Type B pancreatic cell (in vitro differentiated cells): Measurements from ENCODE around the gene FYN. TPM values are rescaled to one million over a fixed set of nuclear protein-coding genes. Genes with fewer than 3 reads are reported as not detected.

ENCODE experiments used
- DNase-seq: peaks from one replicate; pipeline ENCODE4 v3.0.0; 2021; ENCODE audit warnings: mixed read lengths; ENCODE audit not compliant: unreplicated experiment; ENCODE audit errors: extremely low spot score
- H3K27ac Mint-ChIP-seq: 2 replicates; pipeline ENCODE4 v1.8.0; 2021; ENCODE audit warnings: mild to moderate bottlenecking, mixed read lengths
- H3K27me3 Mint-ChIP-seq: 2 replicates; pipeline ENCODE4 v1.8.0; 2021; ENCODE audit warnings: mixed read lengths
- H3K36me3 Mint-ChIP-seq: 2 replicates; pipeline ENCODE4 v1.8.0; 2021; ENCODE audit warnings: mixed read lengths
- H3K4me1 Mint-ChIP-seq: one replicate; pipeline ENCODE4 v1.8.0; 2021; ENCODE audit warnings: mixed read lengths; ENCODE audit not compliant: unreplicated experiment
- H3K4me3 Mint-ChIP-seq: 2 replicates; pipeline ENCODE4 v1.8.0; 2021; ENCODE audit warnings: mild to moderate bottlenecking, mixed read lengths
- H3K9me3 Mint-ChIP-seq: 2 replicates; pipeline ENCODE4 v1.8.0; 2021; ENCODE audit warnings: mixed read lengths
- CTCF ChIP-seq: fragments of 200-600 bp; sonication (generic); conservative IDR thresholded peaks from 2 replicates; pipeline ENCODE4 v1.5.0; 2021; ENCODE audit warnings: antibody characterized with exemption, mild to moderate bottlenecking
- total RNA-seq: library from RNA; stranded (reverse); gene quantifications from 2 replicates; pipeline ENCODE4 v1.2.1, GENCODE V29; 2021; ENCODE audit warnings: low replicate concordance

The FYN gene
- total RNA-seq, 1 donor from 2014 or later = 131 TPM

- TF ChIP-seq CTCF = no peak
- Mint-ChIP-seq H3K4me1 (peaks cover 35% of the 10 kb centered on the region), H3K36me3 (peaks cover 24% of the 10 kb centered on the region), H3K4me3 (no peak overlapping the region), H3K27ac (peak overlapping the region; percentile 24), H3K27me3 (no peaks in the 10 kb centered on the region), H3K9me3 (no peaks in the 10 kb centered on the region)
- DNase-seq = no peak
Observed at GRCh38 chr6:111813237-111813636, 60.0 kb downstream of the FYN start.

GRCh38 chr6:111812060-111813038, 60.9 kb downstream of the FYN start:
- peak overlapping the region; percentile 9 for H3K4me3 Mint-ChIP-seq
- no peaks in the 10 kb centered on the region for H3K27me3 Mint-ChIP-seq
- no peak for DNase-seq
- peaks cover 38% of the 10 kb centered on the region for H3K4me1 Mint-ChIP-seq
- no peak for TF ChIP-seq CTCF
- no peak overlapping the region for H3K27ac Mint-ChIP-seq
- no peaks in the 10 kb centered on the region for H3K9me3 Mint-ChIP-seq
- peaks cover 24% of the 10 kb centered on the region for H3K36me3 Mint-ChIP-seq

- DNase-seq = no peak
- Mint-ChIP-seq H3K27me3 (no peaks in the 10 kb centered on the region), H3K4me3 (peak overlapping the region; percentile 19), H3K9me3 (no peaks in the 10 kb centered on the region), H3K27ac (peak overlapping the region; percentile 74), H3K4me1 (peaks cover 48% of the 10 kb centered on the region), H3K36me3 (peaks cover 24% of the 10 kb centered on the region)
- no peak for TF ChIP-seq CTCF
Observed at GRCh38 chr6:111810294-111811131, 62.7 kb downstream of the FYN start.

- Mint-ChIP-seq H3K4me1 (peaks cover 54% of the 10 kb centered on the region), H3K9me3 (no peaks in the 10 kb centered on the region), H3K27me3 (no peaks in the 10 kb centered on the region), H3K27ac (peak overlapping the region; percentile 74), H3K36me3 (peaks cover 26% of the 10 kb centered on the region), H3K4me3 (peak overlapping the region; percentile 19)
- TF ChIP-seq CTCF = no peak
- no peak for DNase-seq
Observed at GRCh38 chr6:111809766-111810165, 63.5 kb downstream of the FYN start.

- TF ChIP-seq CTCF = no peak
- Mint-ChIP-seq H3K9me3 (no peaks in the 10 kb centered on the region), H3K36me3 (peaks cover 29% of the 10 kb centered on the region), H3K27me3 (no peaks in the 10 kb centered on the region), H3K4me3 (no peak overlapping the region), H3K4me1 (peaks cover 58% of the 10 kb centered on the region), H3K27ac (no peak overlapping the region)
- DNase-seq = no peak
Observed at GRCh38 chr6:111809264-111809663, 64.0 kb downstream of the FYN start.
